Ascending aorta (tissue), 2 donors: ENCODE data around the gene CDX2. TPM values are rescaled to one million over a fixed set of nuclear protein-coding genes. Genes with fewer than 3 reads are reported as not detected.

Experiments used
- DNase-seq, 2 donors: peaks; one replicate each; pipeline ENCODE4 v3.0.0-alpha.2; 2019; ENCODE audit warnings: low spot score in 2 of 2
- H3K27ac ChIP-seq, 2 donors: fragments of 200-600 bp; sonication (generic); one replicate each; pipeline ENCODE4 v1.5.1; 2016 to 2017; ENCODE audit warnings: mild to moderate bottlenecking in 1 of 2
- H3K27me3 ChIP-seq: fragments of 200-600 bp; sonication (generic); one replicate; pipeline ENCODE4 v1.5.1; 2017
- H3K36me3 ChIP-seq, 2 donors: fragments of 200-600 bp; sonication (generic); one replicate each; pipeline ENCODE4 v1.5.1; 2016
- H3K4me1 ChIP-seq, 2 donors: fragments of 200-600 bp; sonication (generic); one replicate each; pipeline ENCODE4 v1.5.1; 2016 to 2017; ENCODE audit warnings: mild to moderate bottlenecking in 1 of 2
- H3K4me3 ChIP-seq, 2 donors: fragments of 200-600 bp; sonication (generic); one replicate each; pipeline ENCODE4 v1.5.1; 2016 to 2017; ENCODE audit warnings: mild to moderate bottlenecking in 1 of 2
- H3K9me3 ChIP-seq, 2 donors: fragments of 200-600 bp; sonication (generic); one replicate each; pipeline ENCODE4 v1.5.1; 2016
- intact Hi-C: fragments of 100-400 bp; cut with DNase I; formaldehyde crosslinking; loops from one replicate; pipeline ENCODE4 v1.15.1; 2023
- total RNA-seq: library from RNA; depleted of rRNA; stranded (reverse); fragments of >200 nt; gene quantifications from one replicate; pipeline ENCODE4 v1.1.0, GENCODE V29; 2016
- TF ChIP-seq, protein P1 (sequence below), 3 experiments: fragments of 200-600 bp in 2 of 3; fragments of 450-650 bp in 1 of 3; sonication (generic) in 2 of 3; IDR thresholded peaks; one replicate each; pipeline ENCODE4 v1.5.1; 2016 to 2019; ENCODE audit warnings: antibody characterized with exemption in 3 of 3, mild to moderate bottlenecking in 1 of 3, moderate library complexity in 1 of 3

The CDX2 gene
- total RNA-seq, 1 donor from 2014 or later, result not detected

DNA sequence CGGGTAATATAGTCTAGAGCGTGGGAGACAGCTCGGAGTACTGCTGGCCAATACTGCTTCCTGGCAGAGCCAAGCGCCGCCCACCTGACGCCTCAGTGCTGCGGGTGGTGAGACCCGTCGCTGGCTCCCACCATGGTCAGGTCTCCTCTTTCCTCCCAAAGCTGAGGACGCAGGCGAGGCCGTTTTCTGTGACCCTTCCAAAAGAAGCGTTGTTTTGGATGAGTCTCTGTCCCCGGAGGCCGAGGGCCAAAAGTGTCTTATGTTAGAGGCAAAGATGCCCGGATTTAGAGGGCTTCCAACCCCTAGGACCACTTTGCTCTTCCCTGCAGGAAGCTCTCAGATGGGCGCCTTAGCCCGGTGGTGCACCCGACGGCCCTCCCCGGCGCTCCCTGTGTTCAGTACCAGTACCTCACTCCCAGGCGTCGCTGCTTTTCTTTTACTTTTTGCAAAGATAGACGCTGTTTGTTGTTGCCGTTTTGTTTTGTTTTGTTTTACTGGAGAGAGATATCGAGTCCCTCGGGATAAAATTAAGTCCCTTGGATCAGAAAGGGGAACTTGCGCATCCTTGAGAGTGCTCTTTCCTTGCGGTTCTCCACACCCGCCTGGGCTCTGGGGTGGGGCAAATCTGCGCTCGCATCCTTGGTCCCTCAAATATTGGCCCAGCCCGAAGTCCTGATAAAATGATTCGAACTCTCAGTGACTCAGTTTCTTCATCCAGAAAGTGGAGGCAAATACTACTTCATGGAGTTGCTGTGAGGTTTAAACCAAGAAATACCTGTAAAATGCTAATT is 42.3 kb downstream of the CDX2 start:
- TF ChIP-seq, protein P1, sequence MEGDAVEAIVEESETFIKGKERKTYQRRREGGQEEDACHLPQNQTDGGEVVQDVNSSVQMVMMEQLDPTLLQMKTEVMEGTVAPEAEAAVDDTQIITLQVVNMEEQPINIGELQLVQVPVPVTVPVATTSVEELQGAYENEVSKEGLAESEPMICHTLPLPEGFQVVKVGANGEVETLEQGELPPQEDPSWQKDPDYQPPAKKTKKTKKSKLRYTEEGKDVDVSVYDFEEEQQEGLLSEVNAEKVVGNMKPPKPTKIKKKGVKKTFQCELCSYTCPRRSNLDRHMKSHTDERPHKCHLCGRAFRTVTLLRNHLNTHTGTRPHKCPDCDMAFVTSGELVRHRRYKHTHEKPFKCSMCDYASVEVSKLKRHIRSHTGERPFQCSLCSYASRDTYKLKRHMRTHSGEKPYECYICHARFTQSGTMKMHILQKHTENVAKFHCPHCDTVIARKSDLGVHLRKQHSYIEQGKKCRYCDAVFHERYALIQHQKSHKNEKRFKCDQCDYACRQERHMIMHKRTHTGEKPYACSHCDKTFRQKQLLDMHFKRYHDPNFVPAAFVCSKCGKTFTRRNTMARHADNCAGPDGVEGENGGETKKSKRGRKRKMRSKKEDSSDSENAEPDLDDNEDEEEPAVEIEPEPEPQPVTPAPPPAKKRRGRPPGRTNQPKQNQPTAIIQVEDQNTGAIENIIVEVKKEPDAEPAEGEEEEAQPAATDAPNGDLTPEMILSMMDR (IDR thresholded peaks at IDR 0.05), result no peak
- H3K4me1 ChIP-seq, result peaks cover 0 to 3% of the 10 kb centered on the region in 2 donors
- no peaks in the 10 kb centered on the region for H3K9me3 ChIP-seq
- H3K27ac ChIP-seq, result no peak overlapping the region
- H3K4me3 ChIP-seq, result no peak overlapping the region
- no peaks in the 10 kb centered on the region for H3K36me3 ChIP-seq
- intact Hi-C loops, result no loop called here
- DNase-seq, result no peak
- peaks cover 35% of the 10 kb centered on the region for H3K27me3 ChIP-seq

DNA sequence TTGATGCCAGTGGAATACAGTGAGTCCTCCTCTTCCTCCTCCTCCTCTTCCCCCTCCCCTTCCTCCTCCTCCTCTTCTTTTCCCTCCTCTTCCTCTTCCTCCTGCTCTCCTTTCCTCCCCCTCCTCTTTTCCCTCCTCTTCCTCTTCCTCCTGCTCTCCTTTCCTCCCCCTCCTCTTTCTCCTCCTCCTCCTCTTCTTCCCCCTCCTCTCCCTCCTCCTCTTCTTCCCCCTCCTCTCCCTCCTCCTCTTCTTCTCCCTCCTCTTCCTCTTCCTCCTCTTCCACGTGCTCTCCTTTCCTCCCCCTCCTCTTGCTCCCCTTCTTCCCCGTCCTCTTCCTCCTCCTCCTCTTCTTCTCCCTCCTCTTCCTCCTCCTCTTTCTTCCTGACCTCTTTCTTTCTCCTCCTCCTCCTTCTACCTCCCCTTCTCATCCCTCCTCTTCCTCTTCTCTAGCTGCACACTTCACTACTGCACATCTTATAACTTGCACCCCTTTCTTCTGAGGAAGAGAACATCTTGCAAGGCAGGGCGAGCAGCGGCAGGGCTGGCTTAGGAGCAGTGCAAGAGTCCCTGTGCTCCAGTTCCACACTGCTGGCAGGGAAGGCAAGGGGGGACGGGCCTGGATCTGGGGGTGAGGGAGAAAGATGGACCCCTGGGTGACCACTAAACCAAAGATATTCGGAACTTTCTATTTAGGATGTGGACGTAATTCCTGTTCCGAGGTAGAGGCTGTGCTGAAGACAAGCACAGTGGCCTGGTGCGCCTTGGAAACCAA is 43.7 kb downstream of the CDX2 start:
- Histone ChIP-seq H3K9me3 (no peaks in the 10 kb centered on the region), H3K4me1 (peaks cover 7 to 13% of the 10 kb centered on the region in 2 donors), H3K27me3 (peaks cover 43% of the 10 kb centered on the region), H3K27ac (no peak overlapping the region), H3K36me3 (no peaks in the 10 kb centered on the region), H3K4me3 (no peak overlapping the region)
- TF ChIP-seq, protein P1 (IDR thresholded peaks at IDR 0.05), result no peak
- intact Hi-C loops, result no loop called here
- DNase-seq, result no peak

DNA sequence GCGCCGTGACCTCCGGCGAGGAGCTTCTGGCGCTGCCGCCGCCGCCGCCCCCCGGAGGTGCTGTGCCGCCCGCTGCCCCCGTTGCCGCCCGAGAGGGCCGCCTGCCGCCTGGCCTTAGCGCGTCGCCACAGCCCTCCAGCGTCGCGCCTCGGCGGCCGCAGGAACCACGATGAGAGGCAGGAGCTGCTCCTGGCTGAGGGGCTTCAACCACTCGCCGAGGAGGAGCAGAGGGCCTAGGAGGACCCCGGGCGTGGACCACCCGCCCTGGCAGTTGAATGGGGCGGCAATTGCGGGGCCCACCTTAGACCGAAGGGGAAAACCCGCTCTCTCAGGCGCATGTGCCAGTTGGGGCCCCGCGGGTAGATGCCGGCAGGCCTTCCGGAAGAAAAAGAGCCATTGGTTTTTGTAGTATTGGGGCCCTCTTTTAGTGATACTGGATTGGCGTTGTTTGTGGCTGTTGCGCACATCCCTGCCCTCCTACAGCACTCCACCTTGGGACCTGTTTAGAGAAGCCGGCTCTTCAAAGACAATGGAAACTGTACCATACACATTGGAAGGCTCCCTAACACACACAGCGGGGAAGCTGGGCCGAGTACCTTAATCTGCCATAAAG is 44.5 kb downstream of the CDX2 start:
- intact Hi-C loops, result no loop called here
- TF ChIP-seq, protein P1 (IDR thresholded peaks at IDR 0.05), result no peak
- DNase-seq, result no peak
- Histone ChIP-seq H3K9me3 (no peaks in the 10 kb centered on the region), H3K4me3 (no peak overlapping the region), H3K36me3 (no peaks in the 10 kb centered on the region), H3K4me1 (peaks cover 7 to 21% of the 10 kb centered on the region in 2 donors), H3K27ac (no peak overlapping the region), H3K27me3 (peaks cover 51% of the 10 kb centered on the region)

DNA sequence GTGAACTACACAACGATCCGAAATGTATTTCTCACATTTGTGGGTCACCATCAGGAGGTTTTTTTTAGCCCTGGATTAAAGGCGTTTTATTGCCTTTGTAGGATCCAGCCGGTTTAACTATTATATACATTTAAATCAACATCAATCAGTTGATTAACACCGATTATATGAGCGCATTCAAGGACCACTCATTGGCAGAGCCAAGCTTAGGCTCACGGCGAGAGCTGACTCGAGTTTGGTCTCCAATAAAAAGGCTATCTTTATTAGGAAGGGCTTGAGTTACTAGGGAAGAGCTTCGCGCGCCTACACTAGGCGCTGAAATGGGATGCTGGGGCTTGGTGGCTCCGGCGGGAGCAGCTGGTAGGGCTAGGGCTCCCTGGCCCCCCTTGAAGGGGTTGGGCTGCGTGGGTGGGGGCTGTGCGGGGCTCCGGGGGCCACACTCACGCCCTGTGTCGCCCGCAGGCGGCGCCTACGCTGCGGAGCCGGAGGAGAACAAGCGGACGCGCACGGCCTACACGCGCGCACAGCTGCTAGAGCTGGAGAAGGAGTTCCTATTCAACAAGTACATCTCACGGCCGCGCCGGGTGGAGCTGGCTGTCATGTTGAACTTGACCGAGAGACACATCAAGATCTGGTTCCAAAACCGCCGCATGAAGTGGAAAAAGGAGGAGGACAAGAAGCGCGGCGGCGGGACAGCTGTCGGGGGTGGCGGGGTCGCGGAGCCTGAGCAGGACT is 45.2 kb downstream of the CDX2 start:
- TF ChIP-seq, protein P1 (IDR thresholded peaks at IDR 0.05), result no peak
- peaks cover 7 to 23% of the 10 kb centered on the region in 2 donors for H3K4me1 ChIP-seq
- DNase-seq, result no peak
- intact Hi-C loops, result no loop called here
- no peaks in the 10 kb centered on the region for H3K36me3 ChIP-seq
- H3K9me3 ChIP-seq, result no peaks in the 10 kb centered on the region
- H3K4me3 ChIP-seq, result no peak overlapping the region
- H3K27me3 ChIP-seq, result peaks cover 55% of the 10 kb centered on the region
- no peak overlapping the region for H3K27ac ChIP-seq

DNA sequence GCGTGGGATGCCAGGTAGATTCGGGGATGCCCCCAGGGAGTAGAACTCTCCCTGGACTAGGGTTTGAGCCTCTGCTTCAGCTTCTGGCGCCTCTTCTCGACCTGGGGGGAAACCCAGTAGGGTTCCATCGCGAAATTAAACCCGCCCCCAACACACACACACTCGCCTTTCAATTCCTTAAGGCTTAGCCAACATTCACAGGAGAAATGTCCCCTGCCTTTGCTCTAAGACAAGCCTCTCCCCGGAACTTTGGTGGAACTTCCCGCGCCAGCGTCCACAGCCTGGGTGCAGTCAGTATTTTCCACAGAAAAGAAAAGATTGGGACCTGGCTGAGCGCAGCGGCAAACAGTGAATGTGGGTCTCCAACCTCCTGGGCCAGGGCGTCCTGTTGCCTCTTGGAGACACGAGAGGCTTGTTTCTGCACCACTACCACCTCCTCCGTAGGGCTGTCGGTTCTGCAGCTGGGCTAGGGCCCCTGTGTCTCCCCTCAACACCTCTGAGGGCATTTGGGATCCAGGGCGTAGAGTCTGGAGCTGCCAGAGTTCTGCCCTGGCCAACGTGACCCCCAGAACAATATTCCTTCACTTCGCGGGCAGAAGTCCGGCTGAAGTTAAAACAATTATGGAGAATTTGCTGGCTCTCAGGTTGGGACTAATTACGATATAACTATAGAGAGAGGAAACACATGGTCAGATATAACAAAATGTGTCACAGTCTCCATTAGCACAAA is 46.1 kb downstream of the CDX2 start:
- Histone ChIP-seq H3K27me3 (peaks cover 59% of the 10 kb centered on the region), H3K9me3 (no peaks in the 10 kb centered on the region), H3K4me1 (peaks cover 7 to 24% of the 10 kb centered on the region in 2 donors), H3K36me3 (no peaks in the 10 kb centered on the region), H3K4me3 (no peak overlapping the region), H3K27ac (no peak overlapping the region)
- TF ChIP-seq, protein P1 (IDR thresholded peaks at IDR 0.05), result no peak
- intact Hi-C loops, result no loop called here
- no peak for DNase-seq
